BE2C (cell line): Measurements from ENCODE around the gene LPCAT3.
A peak's percentile ranks its signal among the peaks of the same experiment; 100 is the strongest.

Experiments used
- DNase-seq: peaks from one replicate; pipeline ENCODE4 v3.0.0-alpha.2; 2020
- H3K27me3 ChIP-seq: fragments of 250-450 bp; sonication (Bioruptor Pico); 2 replicates; pipeline ENCODE4 v1.5.1; 2020; ENCODE audit warnings: mild to moderate bottlenecking
- H3K36me3 ChIP-seq: fragments of 250-450 bp; sonication (Bioruptor Pico); 2 replicates; pipeline ENCODE4 v1.5.1; 2020; ENCODE audit warnings: mild to moderate bottlenecking
- H3K4me1 ChIP-seq: fragments of 250-450 bp; sonication (Bioruptor Pico); 2 replicates; pipeline ENCODE4 v1.5.1; 2020
- H3K4me3 ChIP-seq: 2 replicates; pipeline ENCODE4 v1.5.1; 2011; ENCODE audit warnings: low read depth, low read length
- H3K9me3 ChIP-seq: fragments of 250-450 bp; sonication (Bioruptor Pico); 2 replicates; pipeline ENCODE4 v1.5.1; 2020
- CTCF ChIP-seq: IDR thresholded peaks from 2 replicates; pipeline ENCODE4 v1.5.1; 2012; ENCODE audit warnings: mild to moderate bottlenecking, low read depth, low read length

LPCAT3 gene

DNA sequence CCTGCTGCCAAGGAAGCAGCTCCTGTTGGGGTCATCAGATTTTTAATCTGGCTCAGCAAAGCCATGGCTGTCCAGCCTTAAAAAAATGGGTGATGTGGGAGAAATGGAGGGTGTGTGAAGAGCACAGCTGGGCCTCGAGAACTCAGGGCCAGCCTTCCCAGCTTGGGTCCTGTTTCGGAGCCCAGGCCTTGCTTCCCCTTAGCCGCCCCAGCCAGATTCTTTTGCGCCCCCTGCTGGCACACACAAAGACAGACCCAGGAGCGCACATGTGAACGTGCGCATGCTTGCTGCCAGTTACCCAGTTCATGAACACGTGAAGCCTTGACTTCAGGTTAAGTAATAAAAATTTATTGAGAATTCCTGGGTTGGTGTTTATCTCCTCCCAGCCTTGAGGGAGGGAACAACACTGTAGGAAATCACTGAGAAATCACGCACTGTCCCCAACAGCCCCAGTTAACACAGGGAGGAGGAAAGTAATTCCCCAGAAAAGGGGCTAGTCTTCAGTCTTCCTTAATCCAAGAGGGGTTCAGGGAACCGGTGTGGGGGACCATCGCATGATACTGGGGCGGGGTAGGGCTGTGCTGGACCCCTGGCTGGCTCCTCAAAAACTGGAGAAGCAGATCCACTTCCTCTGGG, 53.1 kb downstream of the LPCAT3 start:
- Histone ChIP-seq H3K9me3 (no peaks in the 10 kb centered on the region), H3K4me1 (peaks cover 35% of the 10 kb centered on the region), H3K27me3 (no peaks in the 10 kb centered on the region), H3K4me3 (no peak overlapping the region), H3K36me3 (peaks cover 54% of the 10 kb centered on the region)
- TF ChIP-seq CTCF = peak; percentile 94
- peak; percentile 91 for DNase-seq

GRCh38 chr12:6964605-6965025, 53.7 kb downstream of the LPCAT3 start:
- DNase-seq = no peak
- Histone ChIP-seq H3K4me1 (peaks cover 35% of the 10 kb centered on the region), H3K27me3 (no peaks in the 10 kb centered on the region), H3K4me3 (no peak overlapping the region), H3K9me3 (no peaks in the 10 kb centered on the region), H3K36me3 (peaks cover 52% of the 10 kb centered on the region)
- TF ChIP-seq CTCF = no peak

DNA sequence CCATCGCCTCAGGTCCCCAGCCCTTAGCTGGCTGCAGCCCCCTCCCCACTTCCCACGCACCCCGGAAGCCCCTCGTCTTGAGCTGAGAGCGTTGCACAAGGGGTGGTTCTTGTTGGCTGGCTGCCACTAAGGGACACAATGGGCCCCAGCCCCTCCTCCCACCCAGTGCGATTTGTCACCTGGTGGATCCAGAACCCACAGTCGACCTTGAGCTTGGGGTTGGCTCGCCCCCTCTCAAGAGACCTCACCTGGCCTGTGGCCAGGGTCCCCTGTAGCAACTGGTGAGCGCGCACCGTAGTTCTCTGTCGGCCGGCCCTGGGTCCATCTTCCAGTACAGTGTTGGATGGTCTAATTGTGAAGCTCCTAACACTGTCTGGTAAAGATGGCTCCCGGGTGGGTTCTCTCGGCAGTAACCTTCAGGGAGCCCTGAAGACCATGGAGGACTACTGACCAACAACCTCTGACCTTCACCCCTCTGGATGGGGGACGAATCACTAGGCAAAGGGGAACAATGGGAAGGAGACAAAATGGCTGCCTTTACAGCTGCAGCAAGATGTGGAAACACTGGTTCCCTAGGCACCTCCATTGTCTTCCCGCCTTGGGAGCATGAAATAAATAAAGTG, 54.4 kb downstream of the LPCAT3 start:
- H3K4me3 ChIP-seq = no peak overlapping the region
- no peak for DNase-seq

DNA sequence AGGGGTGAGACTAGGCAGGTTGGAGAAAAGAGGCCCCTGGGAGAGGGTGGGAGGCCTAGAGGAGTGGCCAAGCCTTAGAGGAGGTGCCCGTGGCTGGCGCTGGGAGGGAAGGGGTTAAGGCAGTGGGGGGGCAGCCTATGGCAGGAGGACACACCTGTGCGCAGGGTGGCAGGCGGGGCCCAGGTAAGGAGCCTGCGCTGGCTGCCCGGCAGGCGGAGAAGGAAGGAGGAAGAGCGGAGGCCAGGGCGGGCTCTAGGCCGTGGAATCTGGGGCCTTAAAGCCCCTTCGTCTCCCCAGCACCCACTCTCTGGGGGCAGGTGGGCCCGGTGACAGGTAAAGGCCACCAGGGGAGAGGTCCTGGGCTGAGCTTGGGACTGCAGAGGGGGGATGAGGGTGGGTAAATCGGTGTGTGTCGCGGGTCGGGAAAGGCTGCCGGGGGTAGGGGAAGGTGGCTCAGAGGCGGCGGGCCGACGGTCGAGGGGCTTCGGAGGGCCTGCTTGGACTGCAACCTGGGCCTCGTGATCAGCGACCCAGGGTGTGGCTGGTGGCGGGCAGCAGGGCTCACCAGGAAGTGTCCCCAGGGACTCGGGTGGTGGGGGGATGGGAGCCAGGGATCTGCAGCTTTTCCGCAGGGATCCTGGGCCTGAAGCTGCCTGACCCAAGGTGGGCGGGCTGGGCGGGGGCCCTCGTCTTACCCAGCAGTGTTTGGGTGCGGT, 55.1 kb downstream of the LPCAT3 start:
- Histone ChIP-seq H3K36me3 (peaks cover 38% of the 10 kb centered on the region), H3K27me3 (no peaks in the 10 kb centered on the region), H3K9me3 (no peaks in the 10 kb centered on the region), H3K4me3 (no peak overlapping the region), H3K4me1 (peaks cover 35% of the 10 kb centered on the region)
- no peak for DNase-seq
- TF ChIP-seq CTCF = no peak

More for the DNA sequence above, 54.4 kb downstream of the LPCAT3 start:
- H3K27me3 ChIP-seq = no peaks in the 10 kb centered on the region
- H3K36me3 ChIP-seq = peaks cover 46% of the 10 kb centered on the region
- no peaks in the 10 kb centered on the region for H3K9me3 ChIP-seq
- peaks cover 35% of the 10 kb centered on the region for H3K4me1 ChIP-seq
- no peak for TF ChIP-seq CTCF

GRCh38 chr12:6962285-6963015, 55.8 kb downstream of the LPCAT3 start:
- no peak for TF ChIP-seq CTCF
- no peak for DNase-seq
- Histone ChIP-seq H3K36me3 (peaks cover 31% of the 10 kb centered on the region), H3K4me3 (peak overlapping the region; percentile 55), H3K4me1 (peaks cover 35% of the 10 kb centered on the region), H3K9me3 (no peaks in the 10 kb centered on the region), H3K27me3 (no peaks in the 10 kb centered on the region)
